Measurements from ENCODE around the gene XKR7.

XKR7 gene

GRCh38 chr20:31945785-31946184 is 22.2 kb upstream of the XKR7 start:
- no peak for ATAC-seq
- no peak for TF ChIP-seq ZNF565 (CRISPR knock-in tag; conservative IDR thresholded peaks at IDR 0.05; ENCODE audit: low read depth)
- no peak for TF ChIP-seq POU6F1 (CRISPR knock-in tag; IDR thresholded peaks at IDR 0.05; ENCODE audit: borderline replicate concordance, low read depth)
- TF ChIP-seq TCF4 (CRISPR knock-in tag; IDR thresholded peaks at IDR 0.05; ENCODE audit: borderline replicate concordance), result no peak
- TF ChIP-seq ISL1 (CRISPR knock-in tag; IDR thresholded peaks at IDR 0.05), result no peak
- no peak for TF ChIP-seq SNAI2 (CRISPR knock-in tag; IDR thresholded peaks at IDR 0.05)
- TF ChIP-seq ZNF70 (CRISPR knock-in tag; IDR thresholded peaks at IDR 0.05), result no peak
- no peak for TF ChIP-seq ARNTL (CRISPR knock-in tag; IDR thresholded peaks at IDR 0.05; ENCODE audit: borderline replicate concordance, low read depth)

GRCh38 chr20:31948008-31948407 is 19.9 kb upstream of the XKR7 start:
- no peak for ATAC-seq
- TF ChIP-seq ISL1 (CRISPR knock-in tag; IDR thresholded peaks at IDR 0.05), result no peak

- no peak for ATAC-seq
- no peak for TF ChIP-seq TCF4 (CRISPR knock-in tag; IDR thresholded peaks at IDR 0.05; ENCODE audit: borderline replicate concordance)
- no peak for TF ChIP-seq TOX (CRISPR knock-in tag; IDR thresholded peaks at IDR 0.05; ENCODE audit: borderline replicate concordance)
- TF ChIP-seq SNAI2 (CRISPR knock-in tag; IDR thresholded peaks at IDR 0.05), result no peak
- TF ChIP-seq ZNF70 (CRISPR knock-in tag; IDR thresholded peaks at IDR 0.05), result no peak
- no peak for TF ChIP-seq ESRRG (CRISPR knock-in tag; IDR thresholded peaks at IDR 0.05)
- TF ChIP-seq OSR1 (CRISPR knock-in tag; IDR thresholded peaks at IDR 0.05), result no peak
- TF ChIP-seq ZNF8 (CRISPR knock-in tag; IDR thresholded peaks at IDR 0.05), result no peak
- TF ChIP-seq RARB (CRISPR knock-in tag; IDR thresholded peaks at IDR 0.05), result no peak
- TF ChIP-seq POU6F1 (CRISPR knock-in tag; IDR thresholded peaks at IDR 0.05; ENCODE audit: borderline replicate concordance, low read depth), result no peak
- TF ChIP-seq ARNTL (CRISPR knock-in tag; IDR thresholded peaks at IDR 0.05; ENCODE audit: borderline replicate concordance, low read depth), result no peak
- no peak for TF ChIP-seq ISL1 (CRISPR knock-in tag; IDR thresholded peaks at IDR 0.05)
- no peak for TF ChIP-seq GLIS3 (CRISPR knock-in tag; IDR thresholded peaks at IDR 0.05)
- no peak for TF ChIP-seq BACH2 (CRISPR knock-in tag; IDR thresholded peaks at IDR 0.05; ENCODE audit: borderline replicate concordance)
- TF ChIP-seq ZC3H10 (CRISPR knock-in tag; IDR thresholded peaks at IDR 0.05), result no peak
- TF ChIP-seq ZFP3 (CRISPR knock-in tag; IDR thresholded peaks at IDR 0.05), result no peak
- TF ChIP-seq TSHZ2 (CRISPR knock-in tag; IDR thresholded peaks at IDR 0.05), result no peak
- TF ChIP-seq ZNF565 (CRISPR knock-in tag; conservative IDR thresholded peaks at IDR 0.05; ENCODE audit: low read depth), result no peak
- no peak for TF ChIP-seq CSRNP3 (CRISPR knock-in tag; IDR thresholded peaks at IDR 0.05)
- no peak for TF ChIP-seq CSDC2 (CRISPR knock-in tag; IDR thresholded peaks at IDR 0.05)
These were observed 17.9 kb upstream of the XKR7 start for GRCh38 chr20:31949877-31950646.

- TF ChIP-seq TOX (CRISPR knock-in tag; IDR thresholded peaks at IDR 0.05; ENCODE audit: borderline replicate concordance) (no peak), ZNF70 (CRISPR knock-in tag; IDR thresholded peaks at IDR 0.05) (no peak), POU6F1 (CRISPR knock-in tag; IDR thresholded peaks at IDR 0.05; ENCODE audit: borderline replicate concordance, low read depth) (no peak), OSR1 (CRISPR knock-in tag; IDR thresholded peaks at IDR 0.05) (no peak), ZFP3 (CRISPR knock-in tag; IDR thresholded peaks at IDR 0.05) (no peak), CSRNP3 (CRISPR knock-in tag; IDR thresholded peaks at IDR 0.05) (no peak), BACH2 (CRISPR knock-in tag; IDR thresholded peaks at IDR 0.05; ENCODE audit: borderline replicate concordance) (no peak)
These were observed 16.8 kb upstream of the XKR7 start for GRCh38 chr20:31951203-31951529.

More at GRCh38 chr20:31951203-31951529, 16.8 kb upstream of the XKR7 start:
- ATAC-seq, result no peak
